GM12875 (cell line): ENCODE measurements around the gene DDX28.
"Not testable (repeated sequence)": the region's sequence is repeated elsewhere in the genome, so short reads cannot be mapped to it uniquely, and the experiment has no call there.

Experiments used
- H3K4me3 ChIP-seq: one replicate; pipeline ENCODE4 v1.5.1; 2011; ENCODE audit warnings: low read depth, low read length, control low read depth
- CTCF ChIP-seq: IDR thresholded peaks from 2 replicates; pipeline ENCODE4 v1.5.1; 2011; ENCODE audit warnings: low read depth, mild to moderate bottlenecking, control low read depth, inconsistent platforms, low read length, moderate library complexity, borderline replicate concordance; ENCODE audit not compliant: insufficient read depth

Gene DDX28

GRCh38 chr16:68000450-68000849 is 22.6 kb downstream of the DDX28 start:
- no peak for TF ChIP-seq CTCF
- H3K4me3 ChIP-seq, result no peak overlapping the region

GRCh38 chr16:67999985-68000384 is 23.0 kb downstream of the DDX28 start:
- TF ChIP-seq CTCF, result no peak
- H3K4me3 ChIP-seq, result no peak overlapping the region

GRCh38 chr16:67998779-67999688 is 24.0 kb downstream of the DDX28 start, which contains the start of gene DPEP2:
DPEP2 (minus strand) TSS chr16:67999484; CDS start chr16:67993212, 6,272 bp downstream.
- H3K4me3 ChIP-seq, result not testable (repeated sequence)

- H3K4me3 ChIP-seq, result not testable (repeated sequence)
Measured at GRCh38 chr16:67998231-67998778, 24.7 kb downstream of the DDX28 start.

- no peak for TF ChIP-seq CTCF
- no peak overlapping the region for H3K4me3 ChIP-seq
Measured at GRCh38 chr16:67996666-67997065, 26.4 kb downstream of the DDX28 start.

- H3K4me3 ChIP-seq, result no peak overlapping the region
- no peak for TF ChIP-seq CTCF
Measured at GRCh38 chr16:67995423-67995822, 27.6 kb downstream of the DDX28 start.

- H3K4me3 ChIP-seq, result not testable (repeated sequence)
Measured at GRCh38 chr16:67994040-67994408, 29.0 kb downstream of the DDX28 start.

- peak; percentile 99 for TF ChIP-seq CTCF
- peak overlapping the region; percentile 28 for H3K4me3 ChIP-seq
Measured at GRCh38 chr16:67993207-67994039, 29.6 kb downstream of the DDX28 start.
